ENCODE data around the gene MAST4.

MAST4 gene

GRCh38 chr5:67115246-67115645 is 519.1 kb downstream of the MAST4 start:
- H3K36me3 ChIP-seq (ENCODE audit: control insufficient read depth in 1 of 2, insufficient read depth in 2 of 2, low read depth in 1 of 2, low read length in 2 of 2): peaks cover 11 to 83% of the 10 kb centered on the region in 2 experiments
- no peak overlapping the region for H3K23ac ChIP-seq (ENCODE audit: low read length in 2 of 2)
- H2BK15ac ChIP-seq (ENCODE audit: low read depth, poor library complexity, severe bottlenecking): no peak overlapping the region
- no peak overlapping the region for H2BK12ac ChIP-seq (ENCODE audit: low read length in 2 of 2)
- H3K4me2 ChIP-seq (ENCODE audit: low read length, poor library complexity, severe bottlenecking): no peak overlapping the region
- H3K4me1 ChIP-seq (ENCODE audit: control insufficient read depth, insufficient read depth, low read depth, low read length): no peaks in the 10 kb centered on the region
- H3K27me3 ChIP-seq (ENCODE audit: control insufficient read depth in 1 of 2, insufficient read depth in 1 of 2, low read length in 2 of 2): no peaks in the 10 kb centered on the region
- H3K27ac ChIP-seq (ENCODE audit: low read length, poor library complexity, severe bottlenecking): no peak overlapping the region
- no peak overlapping the region for H3K4me3 ChIP-seq (ENCODE audit: insufficient read depth in 1 of 2, low read depth in 1 of 2, low read length in 2 of 2)
- no peak overlapping the region for H3K4ac ChIP-seq (ENCODE audit: low read depth in 1 of 2, low read length in 2 of 2)
- H4K8ac ChIP-seq (ENCODE audit: low read length): no peak overlapping the region
- H2BK5ac ChIP-seq (ENCODE audit: low read depth, low read length, poor library complexity, severe bottlenecking): no peak overlapping the region
- WGBS: 100% methylated on average over 1 of the region's 3 CpGs
- no peak overlapping the region for H4K91ac ChIP-seq (ENCODE audit: low read length)
- DNase-seq: no peak
- H3K14ac ChIP-seq (ENCODE audit: low read length in 2 of 2): no peak overlapping the region
- H3K9me3 ChIP-seq (ENCODE audit: control insufficient read depth, low read length): no peaks in the 10 kb centered on the region
- no peak overlapping the region for H3K9ac ChIP-seq (ENCODE audit: low read length)
- no peak overlapping the region for H2BK120ac ChIP-seq (ENCODE audit: low read depth, low read length)
- H3K79me1 ChIP-seq (replicated peaks; ENCODE audit: low read length, poor library complexity, severe bottlenecking): peaks cover 2% of the 10 kb centered on the region
- no peak overlapping the region for H2AFZ ChIP-seq (ENCODE audit: low read depth, low read length)
- H3K18ac ChIP-seq (ENCODE audit: low read depth in 1 of 2, low read length in 2 of 2): no peak overlapping the region
- H2AK5ac ChIP-seq (ENCODE audit: low read length, severe bottlenecking): no peak overlapping the region

GRCh38 chr5:67115817-67116216 is 519.6 kb downstream of the MAST4 start:
- no peak overlapping the region for H3K4me2 ChIP-seq (ENCODE audit: low read length, poor library complexity, severe bottlenecking)
- peaks cover 2% of the 10 kb centered on the region for H3K79me1 ChIP-seq (replicated peaks; ENCODE audit: low read length, poor library complexity, severe bottlenecking)
- no peak overlapping the region for H4K8ac ChIP-seq (ENCODE audit: low read length)
- no peak overlapping the region for H2BK120ac ChIP-seq (ENCODE audit: low read depth, low read length)
- no peak overlapping the region for H4K91ac ChIP-seq (ENCODE audit: low read length)
- no peak for DNase-seq
- H2AK5ac ChIP-seq (ENCODE audit: low read length, severe bottlenecking): no peak overlapping the region
- H3K4me1 ChIP-seq (ENCODE audit: control insufficient read depth, insufficient read depth, low read depth, low read length): no peaks in the 10 kb centered on the region
- H3K9ac ChIP-seq (ENCODE audit: low read length): no peak overlapping the region
- H3K27ac ChIP-seq (ENCODE audit: low read length, poor library complexity, severe bottlenecking): no peak overlapping the region
- no peak overlapping the region for H2AFZ ChIP-seq (ENCODE audit: low read depth, low read length)
- no peak overlapping the region for H2BK15ac ChIP-seq (ENCODE audit: low read depth, poor library complexity, severe bottlenecking)
- no peaks in the 10 kb centered on the region for H3K27me3 ChIP-seq (ENCODE audit: control insufficient read depth in 1 of 2, insufficient read depth in 1 of 2, low read length in 2 of 2)
- no peaks in the 10 kb centered on the region for H3K9me3 ChIP-seq (ENCODE audit: control insufficient read depth, low read length)
- no peak overlapping the region for H2BK5ac ChIP-seq (ENCODE audit: low read depth, low read length, poor library complexity, severe bottlenecking)
- no peak overlapping the region for H2BK12ac ChIP-seq (ENCODE audit: low read length in 2 of 2)
- H3K4me3 ChIP-seq (ENCODE audit: insufficient read depth in 1 of 2, low read depth in 1 of 2, low read length in 2 of 2): no peak overlapping the region
- H3K18ac ChIP-seq (ENCODE audit: low read depth in 1 of 2, low read length in 2 of 2): no peak overlapping the region
- H3K14ac ChIP-seq (ENCODE audit: low read length in 2 of 2): no peak overlapping the region
- WGBS: 97% methylated on average over 3 of the region's 3 CpGs
- H3K4ac ChIP-seq (ENCODE audit: low read depth in 1 of 2, low read length in 2 of 2): no peak overlapping the region
- H3K36me3 ChIP-seq (ENCODE audit: control insufficient read depth in 1 of 2, insufficient read depth in 2 of 2, low read depth in 1 of 2, low read length in 2 of 2): peaks cover 9 to 83% of the 10 kb centered on the region in 2 experiments
- no peak overlapping the region for H3K23ac ChIP-seq (ENCODE audit: low read length in 2 of 2)

- no peak overlapping the region for H3K4me3 ChIP-seq (ENCODE audit: insufficient read depth in 1 of 2, low read depth in 1 of 2, low read length in 2 of 2)
- H2BK5ac ChIP-seq (ENCODE audit: low read depth, low read length, poor library complexity, severe bottlenecking): no peak overlapping the region
- DNase-seq: no peak
- no peak overlapping the region for H2AFZ ChIP-seq (ENCODE audit: low read depth, low read length)
- no peak overlapping the region for H3K9ac ChIP-seq (ENCODE audit: low read length)
- no peak overlapping the region for H3K4me2 ChIP-seq (ENCODE audit: low read length, poor library complexity, severe bottlenecking)
- H2BK120ac ChIP-seq (ENCODE audit: low read depth, low read length): no peak overlapping the region
- H3K27ac ChIP-seq (ENCODE audit: low read length, poor library complexity, severe bottlenecking): no peak overlapping the region
- H3K79me1 ChIP-seq (replicated peaks; ENCODE audit: low read length, poor library complexity, severe bottlenecking): no peaks in the 10 kb centered on the region
- H3K9me3 ChIP-seq (ENCODE audit: control insufficient read depth, low read length): no peaks in the 10 kb centered on the region
- no peak overlapping the region for H4K91ac ChIP-seq (ENCODE audit: low read length)
- H3K4me1 ChIP-seq (ENCODE audit: control insufficient read depth, insufficient read depth, low read depth, low read length): no peaks in the 10 kb centered on the region
- WGBS: 94% methylated on average over 4 of the region's 4 CpGs
- H2BK15ac ChIP-seq (ENCODE audit: low read depth, poor library complexity, severe bottlenecking): no peak overlapping the region
- H2BK12ac ChIP-seq (ENCODE audit: low read length in 2 of 2): no peak overlapping the region
- no peak overlapping the region for H3K18ac ChIP-seq (ENCODE audit: low read depth in 1 of 2, low read length in 2 of 2)
- H4K8ac ChIP-seq (ENCODE audit: low read length): no peak overlapping the region
- H3K23ac ChIP-seq (ENCODE audit: low read length in 2 of 2): no peak overlapping the region
- no peak overlapping the region for H2AK5ac ChIP-seq (ENCODE audit: low read length, severe bottlenecking)
- peaks cover 0 to 86% of the 10 kb centered on the region in 2 experiments for H3K36me3 ChIP-seq (ENCODE audit: control insufficient read depth in 1 of 2, insufficient read depth in 2 of 2, low read depth in 1 of 2, low read length in 2 of 2)
- no peak overlapping the region for H3K14ac ChIP-seq (ENCODE audit: low read length in 2 of 2)
- no peaks in the 10 kb centered on the region for H3K27me3 ChIP-seq (ENCODE audit: control insufficient read depth in 1 of 2, insufficient read depth in 1 of 2, low read length in 2 of 2)
- no peak overlapping the region for H3K4ac ChIP-seq (ENCODE audit: low read depth in 1 of 2, low read length in 2 of 2)
Observed at GRCh38 chr5:67118050-67118620, 521.9 kb downstream of the MAST4 start.

- WGBS: 90% methylated on average over 1 of the region's 1 CpG
Observed at GRCh38 chr5:67119010-67119409, 522.8 kb downstream of the MAST4 start.

More at GRCh38 chr5:67119010-67119409, 522.8 kb downstream of the MAST4 start:
- no peak overlapping the region for H2BK12ac ChIP-seq (ENCODE audit: low read length in 2 of 2)
- no peak for DNase-seq
- H4K91ac ChIP-seq (ENCODE audit: low read length): no peak overlapping the region
- no peak overlapping the region for H2BK120ac ChIP-seq (ENCODE audit: low read depth, low read length)
- no peak overlapping the region for H3K18ac ChIP-seq (ENCODE audit: low read depth in 1 of 2, low read length in 2 of 2)
- no peak overlapping the region for H3K4ac ChIP-seq (ENCODE audit: low read depth in 1 of 2, low read length in 2 of 2)
- H2BK5ac ChIP-seq (ENCODE audit: low read depth, low read length, poor library complexity, severe bottlenecking): no peak overlapping the region
- no peaks in the 10 kb centered on the region for H3K27me3 ChIP-seq (ENCODE audit: control insufficient read depth in 1 of 2, insufficient read depth in 1 of 2, low read length in 2 of 2)
- no peaks in the 10 kb centered on the region for H3K4me1 ChIP-seq (ENCODE audit: control insufficient read depth, insufficient read depth, low read depth, low read length)
- peaks cover 0 to 86% of the 10 kb centered on the region in 2 experiments for H3K36me3 ChIP-seq (ENCODE audit: control insufficient read depth in 1 of 2, insufficient read depth in 2 of 2, low read depth in 1 of 2, low read length in 2 of 2)
- H2AFZ ChIP-seq (ENCODE audit: low read depth, low read length): no peak overlapping the region
- H3K9ac ChIP-seq (ENCODE audit: low read length): no peak overlapping the region
- no peak overlapping the region for H3K23ac ChIP-seq (ENCODE audit: low read length in 2 of 2)
- no peak overlapping the region for H3K14ac ChIP-seq (ENCODE audit: low read length in 2 of 2)
- no peak overlapping the region for H2BK15ac ChIP-seq (ENCODE audit: low read depth, poor library complexity, severe bottlenecking)
- no peak overlapping the region for H3K27ac ChIP-seq (ENCODE audit: low read length, poor library complexity, severe bottlenecking)
- H3K4me3 ChIP-seq (ENCODE audit: insufficient read depth in 1 of 2, low read depth in 1 of 2, low read length in 2 of 2): no peak overlapping the region
- H3K9me3 ChIP-seq (ENCODE audit: control insufficient read depth, low read length): no peaks in the 10 kb centered on the region
- no peak overlapping the region for H2AK5ac ChIP-seq (ENCODE audit: low read length, severe bottlenecking)
- H3K4me2 ChIP-seq (ENCODE audit: low read length, poor library complexity, severe bottlenecking): no peak overlapping the region
- H3K79me1 ChIP-seq (replicated peaks; ENCODE audit: low read length, poor library complexity, severe bottlenecking): no peaks in the 10 kb centered on the region
- H4K8ac ChIP-seq (ENCODE audit: low read length): no peak overlapping the region
